Neural progenitor cell (in vitro differentiated cells): Measurements from ENCODE around the gene LPA. TPM values are rescaled to one million over a fixed set of nuclear protein-coding genes. Genes with fewer than 3 reads are reported as not detected.
"Not testable (repeated sequence)": the region's sequence is repeated elsewhere in the genome, so short reads cannot be mapped to it uniquely, and the experiment has no call there.

Experiments
- DNase-seq: peaks from one replicate; pipeline ENCODE4 v3.0.0-alpha.2; 2016; ENCODE audit warnings: low spot score
- H2AFZ ChIP-seq: fragments of 200-600 bp; sonication (generic); replicated peaks from 2 replicates; pipeline ENCODE4 v1.6.1; 2016; ENCODE audit warnings: antibody characterized with exemption
- H3F3A ChIP-seq: fragments of 200-600 bp; sonication (generic); 2 replicates; pipeline ENCODE4 v1.6.1; 2016; ENCODE audit warnings: antibody characterized with exemption, low read depth
- H3K27ac ChIP-seq: fragments of 200-600 bp; sonication (generic); 2 replicates; pipeline ENCODE4 v1.5.1; 2016; ENCODE audit warnings: mild to moderate bottlenecking
- H3K27me3 ChIP-seq: fragments of 200-600 bp; sonication (generic); 2 replicates; pipeline ENCODE4 v1.6.1; 2016; ENCODE audit warnings: mild to moderate bottlenecking, moderate library complexity
- H3K36me3 ChIP-seq: fragments of 200-600 bp; sonication (generic); 2 replicates; pipeline ENCODE4 v1.5.1; 2016
- H3K4me1 ChIP-seq: fragments of 200-600 bp; sonication (generic); 2 replicates; pipeline ENCODE4 v1.6.1; 2016; ENCODE audit warnings: mixed run types
- H3K4me2 ChIP-seq: fragments of 200-600 bp; sonication (generic); 2 replicates; pipeline ENCODE4 v1.6.1; 2016
- H3K4me3 ChIP-seq: fragments of 200-600 bp; sonication (generic); 2 replicates; pipeline ENCODE4 v1.5.1; 2016
- H3K79me2 ChIP-seq: fragments of 200-600 bp; sonication (generic); 2 replicates; pipeline ENCODE4 v1.6.1; 2016; ENCODE audit warnings: low read depth
- H3K9ac ChIP-seq: fragments of 200-600 bp; sonication (generic); 2 replicates; pipeline ENCODE4 v1.6.1; 2016
- H3K9me3 ChIP-seq: fragments of 200-600 bp; sonication (generic); 2 replicates; pipeline ENCODE4 v1.5.1; 2016; ENCODE audit warnings: low read depth
- H4K20me1 ChIP-seq: fragments of 200-600 bp; sonication (generic); 2 replicates; pipeline ENCODE4 v1.6.1; 2016; ENCODE audit warnings: low read depth
- H3K27ac Mint-ChIP-seq: 3 replicates; pipeline ENCODE4 v1.8.0; 2021; ENCODE audit warnings: mixed read lengths
- H3K27me3 Mint-ChIP-seq: 2 replicates; pipeline ENCODE4 v1.8.0; 2022; ENCODE audit warnings: low read depth, mild to moderate bottlenecking, inconsistent platforms, moderate library complexity, mixed read lengths; ENCODE audit not compliant: insufficient read depth
- H3K36me3 Mint-ChIP-seq: 3 replicates; pipeline ENCODE4 v1.8.0; 2021; ENCODE audit warnings: mixed read lengths
- H3K4me1 Mint-ChIP-seq: 3 replicates; pipeline ENCODE4 v1.8.0; 2021; ENCODE audit warnings: mixed read lengths
- H3K4me3 Mint-ChIP-seq: 3 replicates; pipeline ENCODE4 v1.8.0; 2021; ENCODE audit warnings: mild to moderate bottlenecking, moderate library complexity, mixed read lengths
- H3K9me3 Mint-ChIP-seq: 3 replicates; pipeline ENCODE4 v1.8.0; 2020; ENCODE audit warnings: mixed read lengths
- CTCF ChIP-seq: fragments of 200-600 bp; sonication (generic); IDR thresholded peaks from 2 replicates; pipeline ENCODE4 v1.5.1; 2017; ENCODE audit warnings: antibody characterized with exemption, mild to moderate bottlenecking
- EZH2 ChIP-seq: fragments of 200-600 bp; sonication (generic); IDR thresholded peaks from 2 replicates; pipeline ENCODE4 v1.6.1; 2017; ENCODE audit warnings: antibody characterized with exemption, mild to moderate bottlenecking, moderate library complexity
- EZH2phosphoT487 ChIP-seq: fragments of 200-600 bp; sonication (generic); IDR thresholded peaks from 2 replicates; pipeline ENCODE4 v1.6.1; 2017; ENCODE audit warnings: antibody characterized with exemption
- total RNA-seq: library from RNA; depleted of rRNA; stranded (reverse); fragments of >200 nt; gene quantifications from 2 replicates; pipeline ENCODE4 v1.2.3, GENCODE V29; 2015; ENCODE audit warnings: low replicate concordance

Gene LPA
- total RNA-seq, 1 donor from 2014 or later: not detected

GRCh38 chr6:160634706-160635105 is 29.4 kb downstream of the LPA start:
- no peaks in the 10 kb centered on the region for H3K9me3 Mint-ChIP-seq
- H3K4me3 Mint-ChIP-seq: no peak overlapping the region
- H3K4me1 Mint-ChIP-seq: no peaks in the 10 kb centered on the region
- no peak overlapping the region for H3K4me3 ChIP-seq
- H3K27ac Mint-ChIP-seq: no peak overlapping the region
- no peak overlapping the region for H3K27ac ChIP-seq
- H3K9ac ChIP-seq: no peak overlapping the region
- no peaks in the 10 kb centered on the region for H4K20me1 ChIP-seq
- no peak for DNase-seq
- no peak overlapping the region for H3K4me2 ChIP-seq
- H3F3A ChIP-seq: no peaks in the 10 kb centered on the region
- no peaks in the 10 kb centered on the region for H3K4me1 ChIP-seq
- H3K79me2 ChIP-seq: no peaks in the 10 kb centered on the region
- H3K27me3 Mint-ChIP-seq: no peaks in the 10 kb centered on the region
- no peaks in the 10 kb centered on the region for H3K36me3 ChIP-seq
- H3K36me3 Mint-ChIP-seq: no peaks in the 10 kb centered on the region
- H3K27me3 ChIP-seq: no peaks in the 10 kb centered on the region
- no peaks in the 10 kb centered on the region for H3K9me3 ChIP-seq
- no peak overlapping the region for H2AFZ ChIP-seq
- TF ChIP-seq CTCF: no peak
- no peak for TF ChIP-seq EZH2phosphoT487
- no peak for TF ChIP-seq EZH2

DNA sequence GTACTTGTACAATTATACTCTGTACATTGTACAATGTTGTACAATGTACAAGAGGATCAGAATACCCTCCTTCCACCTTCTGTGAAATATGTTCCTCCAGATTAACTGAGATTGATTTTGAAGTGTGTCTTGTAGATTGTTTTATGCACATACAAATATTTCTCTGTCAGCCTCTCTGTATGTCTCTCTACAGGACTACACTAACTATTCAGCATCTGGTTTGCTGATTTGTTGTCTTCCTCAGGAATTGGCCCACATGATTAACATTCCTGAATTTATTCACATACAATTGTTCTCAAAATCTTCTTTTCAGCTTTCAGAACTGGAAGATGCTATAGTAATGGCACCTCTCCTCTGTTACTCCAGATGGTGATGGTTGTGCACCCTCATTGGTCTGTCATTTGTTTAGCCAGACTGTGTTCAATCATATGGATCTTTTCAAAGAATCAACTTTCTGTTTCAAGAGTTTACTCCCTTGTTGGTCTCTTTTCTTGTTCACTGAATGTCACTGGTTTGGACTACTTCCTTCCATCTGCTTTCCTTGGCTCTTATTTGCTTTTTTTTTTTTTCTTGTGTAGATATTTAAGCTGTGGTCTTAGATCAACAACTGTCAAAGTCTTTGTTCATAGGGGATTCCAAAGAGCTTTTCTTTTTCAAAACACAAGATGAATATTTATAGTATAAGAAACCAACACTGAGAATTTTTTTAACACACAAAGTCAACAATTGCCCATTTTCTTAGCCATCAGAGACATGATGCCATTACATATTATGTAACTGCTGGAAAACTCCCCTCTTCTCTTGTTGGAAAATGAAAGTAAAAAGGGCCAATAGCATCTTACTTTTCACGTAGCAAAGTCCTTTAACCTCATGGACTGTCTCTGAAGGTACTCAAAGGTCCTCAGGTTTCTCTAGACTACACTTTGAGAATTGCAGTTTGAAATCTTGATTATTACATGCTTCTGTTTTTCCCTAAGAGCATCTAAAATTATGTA is 67.9 kb downstream of the LPA start:
- no peaks in the 10 kb centered on the region for H4K20me1 ChIP-seq
- peaks cover 4% of the 10 kb centered on the region for H3K27me3 Mint-ChIP-seq
- no peaks in the 10 kb centered on the region for H3K27me3 ChIP-seq
- H3K36me3 ChIP-seq: no peaks in the 10 kb centered on the region
- H3K4me1 Mint-ChIP-seq: no peaks in the 10 kb centered on the region
- no peak overlapping the region for H2AFZ ChIP-seq
- TF ChIP-seq EZH2phosphoT487 (no peak), EZH2 (no peak), CTCF (no peak)
- DNase-seq: no peak
- no peaks in the 10 kb centered on the region for H3K36me3 Mint-ChIP-seq
- H3K4me3 ChIP-seq: no peak overlapping the region
- H3K4me3 Mint-ChIP-seq: no peak overlapping the region
- no peak overlapping the region for H3K27ac Mint-ChIP-seq
- H3K9ac ChIP-seq: no peak overlapping the region
- H3K4me2 ChIP-seq: no peak overlapping the region
- no peaks in the 10 kb centered on the region for H3K4me1 ChIP-seq
- peaks cover 3% of the 10 kb centered on the region for H3K9me3 ChIP-seq
- no peaks in the 10 kb centered on the region for H3K79me2 ChIP-seq
- no peaks in the 10 kb centered on the region for H3F3A ChIP-seq
- no peaks in the 10 kb centered on the region for H3K9me3 Mint-ChIP-seq
- H3K27ac ChIP-seq: no peak overlapping the region

GRCh38 chr6:160595297-160595696 is 68.8 kb downstream of the LPA start:
- not testable (repeated sequence) for H3K36me3 ChIP-seq, H3K4me3 ChIP-seq, H3K4me1 Mint-ChIP-seq, H3K9ac ChIP-seq, H3K9me3 ChIP-seq, H3K27me3 Mint-ChIP-seq, H3F3A ChIP-seq, H3K4me1 ChIP-seq, H3K36me3 Mint-ChIP-seq, H2AFZ ChIP-seq, DNase-seq, H3K4me3 Mint-ChIP-seq, H3K9me3 Mint-ChIP-seq, H3K4me2 ChIP-seq, H3K27ac ChIP-seq, H3K27me3 ChIP-seq, H4K20me1 ChIP-seq, H3K79me2 ChIP-seq, H3K27ac Mint-ChIP-seq

DNA sequence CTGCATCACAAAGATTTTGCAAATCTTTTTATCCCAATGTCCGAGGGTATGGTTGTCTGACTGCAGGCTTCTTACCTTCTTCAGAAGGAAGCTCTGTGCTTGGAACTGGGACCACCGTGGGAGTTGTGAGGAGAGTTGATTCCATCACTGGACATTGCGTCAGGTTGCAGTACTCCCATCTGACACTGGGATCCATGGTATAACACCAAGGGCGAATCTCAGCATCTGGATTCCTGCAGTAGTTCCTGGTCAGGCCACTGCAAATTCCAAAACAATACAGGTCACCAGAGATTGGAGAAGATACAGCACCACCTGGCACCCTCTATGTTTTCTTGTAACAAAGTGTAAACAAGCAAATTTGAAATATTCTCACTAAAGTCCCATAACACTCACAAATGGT is 77.7 kb downstream of the LPA start:
- Histone ChIP-seq H2AFZ (no peak overlapping the region), H3F3A (no peaks in the 10 kb centered on the region), H3K27me3 (no peaks in the 10 kb centered on the region), H3K4me2 (no peak overlapping the region), H3K79me2 (no peaks in the 10 kb centered on the region), H4K20me1 (no peaks in the 10 kb centered on the region), H3K36me3 (no peaks in the 10 kb centered on the region), H3K4me1 (no peaks in the 10 kb centered on the region), H3K27ac (no peak overlapping the region), H3K4me3 (no peak overlapping the region), H3K9ac (no peak overlapping the region), H3K9me3 (peaks cover 7% of the 10 kb centered on the region)
- Mint-ChIP-seq H3K4me3 (no peak overlapping the region), H3K27ac (no peak overlapping the region), H3K4me1 (no peaks in the 10 kb centered on the region), H3K9me3 (peaks cover 2% of the 10 kb centered on the region), H3K27me3 (no peaks in the 10 kb centered on the region), H3K36me3 (no peaks in the 10 kb centered on the region)
- no peak for DNase-seq
- no peak for TF ChIP-seq EZH2
- no peak for TF ChIP-seq EZH2phosphoT487
- no peak for TF ChIP-seq CTCF
